ENCODE data around the gene PPP6R2.
A peak's percentile ranks its signal among the peaks of the same experiment; 100 is the strongest.
"Not testable (repeated sequence)": the region's sequence is repeated elsewhere in the genome, so short reads cannot be mapped to it uniquely, and the experiment has no call there.

The PPP6R2 gene

GRCh38 chr22:50408311-50408710 lies 65.2 kb downstream of the PPP6R2 start:
- Mint-ChIP-seq H3K36me3 (ENCODE audit: low read depth) (peaks cover 26% of the 10 kb centered on the region), H3K27me3 (ENCODE audit: low read depth) (no peaks in the 10 kb centered on the region), H3K4me1 (ENCODE audit: low read depth) (no peaks in the 10 kb centered on the region), H3K9me3 (no peaks in the 10 kb centered on the region), H3K27ac (no peak overlapping the region), H3K4me3 (no peak overlapping the region)

DNA sequence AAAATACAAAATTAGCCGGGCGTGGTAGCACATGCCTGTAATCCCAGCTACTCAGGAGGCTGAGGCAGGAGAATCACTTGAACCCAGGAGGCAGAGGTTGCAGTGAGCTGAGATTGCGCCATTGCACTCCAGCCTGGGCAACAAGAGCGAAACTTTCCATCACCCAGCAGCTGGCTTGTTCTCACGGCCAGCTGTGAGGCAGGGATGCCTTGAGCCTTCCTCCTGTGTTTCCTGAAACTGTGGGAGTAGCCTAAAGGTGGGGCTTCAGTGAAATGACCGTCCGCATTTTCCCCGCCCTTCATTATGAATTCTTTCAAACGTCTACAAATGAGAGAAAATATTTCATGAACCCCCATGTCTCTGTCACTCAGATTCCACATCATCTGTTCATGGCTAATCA lies 65.8 kb downstream of the PPP6R2 start:
- peaks cover 26% of the 10 kb centered on the region for H3K36me3 Mint-ChIP-seq (ENCODE audit: low read depth)
- H3K4me3 Mint-ChIP-seq; H3K27ac Mint-ChIP-seq; H3K27me3 Mint-ChIP-seq (ENCODE audit: low read depth); H3K9me3 Mint-ChIP-seq; H3K4me1 Mint-ChIP-seq (ENCODE audit: low read depth): not testable (repeated sequence)

- Mint-ChIP-seq H3K4me3 (no peak overlapping the region), H3K4me1 (ENCODE audit: low read depth) (no peaks in the 10 kb centered on the region), H3K36me3 (ENCODE audit: low read depth) (peaks cover 15% of the 10 kb centered on the region), H3K27ac (no peak overlapping the region), H3K27me3 (ENCODE audit: low read depth) (no peaks in the 10 kb centered on the region), H3K9me3 (no peaks in the 10 kb centered on the region)
These were observed 71.5 kb downstream of the PPP6R2 start for GRCh38 chr22:50414476-50415248.

DNA sequence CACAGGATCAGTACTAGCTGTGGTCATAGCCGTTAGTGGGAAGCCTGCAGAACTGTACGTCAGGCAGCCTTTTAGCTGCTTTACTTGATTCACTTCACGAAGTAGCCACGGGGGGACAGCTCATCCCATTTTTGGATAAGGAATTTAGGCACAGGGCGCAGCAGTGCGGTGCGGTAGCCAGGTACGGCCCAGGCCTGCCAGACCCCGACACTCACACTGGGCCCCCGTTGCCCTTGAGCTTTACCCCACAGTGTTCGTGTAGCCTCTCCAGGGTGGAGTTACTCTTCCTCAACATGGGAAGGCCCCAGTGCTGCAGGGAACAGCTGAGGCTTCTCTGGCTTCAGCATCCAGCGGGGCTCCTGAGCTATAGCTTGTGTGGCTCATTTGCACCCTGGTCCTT lies 72.3 kb downstream of the PPP6R2 start:
- Mint-ChIP-seq H3K27ac (no peak overlapping the region), H3K4me3 (no peak overlapping the region), H3K4me1 (ENCODE audit: low read depth) (no peaks in the 10 kb centered on the region), H3K36me3 (ENCODE audit: low read depth) (peaks cover 17% of the 10 kb centered on the region), H3K27me3 (ENCODE audit: low read depth) (no peaks in the 10 kb centered on the region), H3K9me3 (no peaks in the 10 kb centered on the region)

DNA sequence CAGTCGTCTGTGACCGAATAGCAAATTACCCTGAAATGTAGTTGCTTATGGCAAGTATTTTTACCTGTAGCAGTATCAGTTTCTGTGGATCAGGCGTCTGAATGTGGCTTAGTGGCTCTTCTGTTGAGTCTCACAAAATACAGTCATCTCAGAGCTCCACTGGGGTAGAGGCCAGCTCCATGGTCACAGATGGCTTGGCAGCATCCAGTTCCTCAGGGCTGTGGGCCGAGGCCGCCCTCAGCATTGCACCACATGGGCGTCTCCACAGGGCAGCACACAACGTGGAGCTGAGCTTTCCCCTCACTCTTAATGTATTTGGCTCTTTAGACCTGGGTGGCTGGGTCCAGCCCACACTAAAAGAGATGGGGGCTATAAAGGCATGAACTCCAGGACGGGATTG lies 73.9 kb downstream of the PPP6R2 start:
- Mint-ChIP-seq H3K4me1 (ENCODE audit: low read depth) (no peaks in the 10 kb centered on the region), H3K27ac (no peak overlapping the region), H3K4me3 (no peak overlapping the region), H3K27me3 (ENCODE audit: low read depth) (no peaks in the 10 kb centered on the region), H3K36me3 (ENCODE audit: low read depth) (peaks cover 22% of the 10 kb centered on the region), H3K9me3 (no peaks in the 10 kb centered on the region)

DNA sequence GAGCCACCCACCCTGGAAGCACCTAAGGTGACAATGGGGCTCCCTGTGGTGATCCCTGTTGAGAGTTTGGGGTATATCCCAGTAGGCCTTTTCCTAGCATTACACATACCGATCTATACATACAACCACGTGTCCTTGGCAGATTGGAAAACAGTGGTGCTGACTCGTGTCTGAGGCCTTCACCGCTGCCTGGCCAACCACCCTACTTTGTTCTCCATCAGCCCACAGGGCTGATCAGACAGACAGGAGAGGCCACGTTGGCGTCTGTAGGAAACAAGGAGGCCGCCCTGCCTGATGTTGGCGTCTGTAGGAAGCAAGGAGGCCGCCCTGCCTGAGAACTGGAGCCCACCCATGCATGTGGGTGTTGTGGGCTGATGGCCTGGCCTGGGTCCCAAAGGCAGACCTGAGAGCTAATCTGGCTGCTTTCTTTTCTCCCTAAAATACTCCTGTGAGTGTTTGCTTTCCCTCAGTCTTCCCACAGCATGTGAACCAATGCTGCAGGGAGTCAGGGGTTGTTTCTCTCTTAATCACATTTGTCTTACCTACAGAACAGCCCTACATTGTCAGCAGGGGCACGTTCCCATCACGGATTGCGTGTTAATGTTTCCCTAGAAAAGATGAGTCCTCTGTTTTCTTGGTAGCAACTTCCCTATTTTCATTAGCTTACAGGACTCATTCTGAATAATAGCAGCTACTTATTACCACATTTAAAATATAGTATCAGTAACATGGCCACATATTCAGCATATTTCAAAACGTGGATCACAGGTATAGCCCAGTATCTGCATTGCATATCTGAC lies 74.5 kb downstream of the PPP6R2 start:
- peaks cover 22% of the 10 kb centered on the region for H3K36me3 Mint-ChIP-seq (ENCODE audit: low read depth)
- H3K4me3 Mint-ChIP-seq: no peak overlapping the region
- no peak overlapping the region for H3K27ac Mint-ChIP-seq
- H3K9me3 Mint-ChIP-seq: no peaks in the 10 kb centered on the region
- no peaks in the 10 kb centered on the region for H3K4me1 Mint-ChIP-seq (ENCODE audit: low read depth)
- H3K27me3 Mint-ChIP-seq (ENCODE audit: low read depth): no peaks in the 10 kb centered on the region

DNA sequence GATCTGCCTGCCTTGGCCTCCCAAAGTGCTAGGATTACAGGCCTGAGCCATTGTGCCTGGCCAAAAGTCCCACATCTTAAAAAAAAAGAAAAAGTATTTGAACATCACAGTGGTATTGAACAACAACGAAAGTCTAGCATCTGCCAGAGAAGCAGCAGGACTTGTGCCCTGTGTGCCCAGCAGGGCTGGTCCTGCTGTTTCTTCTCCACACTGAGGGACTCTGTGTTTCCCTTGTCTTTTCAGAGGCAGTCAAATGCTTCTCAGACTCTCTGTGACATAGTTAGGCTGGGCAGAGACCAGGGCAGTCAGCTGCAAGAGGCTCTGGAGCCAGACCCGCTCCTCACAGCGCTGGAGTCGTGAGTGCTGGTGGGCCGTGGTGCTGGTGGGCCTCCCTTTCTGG lies 75.5 kb downstream of the PPP6R2 start:
- no peak overlapping the region for H3K4me3 Mint-ChIP-seq
- H3K27me3 Mint-ChIP-seq (ENCODE audit: low read depth): no peaks in the 10 kb centered on the region
- no peaks in the 10 kb centered on the region for H3K9me3 Mint-ChIP-seq
- H3K4me1 Mint-ChIP-seq (ENCODE audit: low read depth): no peaks in the 10 kb centered on the region
- H3K36me3 Mint-ChIP-seq (ENCODE audit: low read depth): peaks cover 22% of the 10 kb centered on the region
- no peak overlapping the region for H3K27ac Mint-ChIP-seq

DNA sequence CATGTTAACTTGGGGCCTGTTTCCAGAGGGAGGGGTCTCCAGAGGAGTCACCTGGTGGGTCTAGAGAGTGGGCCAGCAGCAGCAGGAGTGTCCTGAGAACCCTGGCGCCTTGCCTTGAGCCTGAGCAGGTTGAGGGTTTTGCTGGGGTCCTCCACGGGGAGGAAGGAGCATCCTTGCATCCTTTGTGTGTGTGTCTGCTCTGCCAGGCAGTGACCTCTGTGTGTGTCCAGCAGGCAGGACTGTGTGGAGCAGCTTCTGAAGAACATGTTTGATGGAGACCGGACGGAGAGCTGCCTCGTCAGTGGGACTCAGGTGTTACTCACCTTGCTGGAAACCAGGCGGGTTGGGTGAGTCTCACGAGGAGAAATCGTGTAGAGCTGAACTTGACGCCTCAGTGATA lies 76.0 kb downstream of the PPP6R2 start:
- no peaks in the 10 kb centered on the region for H3K27me3 Mint-ChIP-seq (ENCODE audit: low read depth)
- H3K27ac Mint-ChIP-seq: no peak overlapping the region
- H3K36me3 Mint-ChIP-seq (ENCODE audit: low read depth): peaks cover 22% of the 10 kb centered on the region
- H3K4me3 Mint-ChIP-seq: no peak overlapping the region
- no peaks in the 10 kb centered on the region for H3K9me3 Mint-ChIP-seq
- H3K4me1 Mint-ChIP-seq (ENCODE audit: low read depth): no peaks in the 10 kb centered on the region

GRCh38 chr22:50420015-50420414 lies 76.9 kb downstream of the PPP6R2 start:
- no peaks in the 10 kb centered on the region for H3K9me3 Mint-ChIP-seq
- H3K4me1 Mint-ChIP-seq (ENCODE audit: low read depth): no peaks in the 10 kb centered on the region
- H3K27ac Mint-ChIP-seq: peak overlapping the region; percentile 41
- H3K4me3 Mint-ChIP-seq: no peak overlapping the region
- peaks cover 28% of the 10 kb centered on the region for H3K36me3 Mint-ChIP-seq (ENCODE audit: low read depth)
- H3K27me3 Mint-ChIP-seq (ENCODE audit: low read depth): no peaks in the 10 kb centered on the region

DNA sequence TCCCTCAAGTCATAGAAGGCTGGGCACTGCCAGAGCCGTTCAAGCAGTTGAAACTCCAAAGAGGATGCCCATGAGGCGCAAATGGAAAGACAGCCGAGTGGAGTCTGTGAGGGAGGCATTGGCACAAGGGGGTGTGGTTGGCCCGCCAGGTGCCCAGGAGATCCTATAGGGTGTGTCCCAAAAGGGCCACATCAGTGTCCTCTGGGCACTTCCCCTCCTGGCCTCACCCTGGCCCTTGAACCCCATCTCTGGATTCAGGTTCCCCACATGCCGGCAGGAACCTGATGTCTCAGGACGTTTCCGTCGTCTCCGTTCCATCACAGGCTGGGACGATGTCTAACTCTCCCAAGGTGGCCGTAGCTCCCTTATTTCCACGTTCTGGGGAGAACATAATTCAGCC lies 77.5 kb downstream of the PPP6R2 start:
- no peaks in the 10 kb centered on the region for H3K4me1 Mint-ChIP-seq (ENCODE audit: low read depth)
- peaks cover 31% of the 10 kb centered on the region for H3K36me3 Mint-ChIP-seq (ENCODE audit: low read depth)
- no peaks in the 10 kb centered on the region for H3K9me3 Mint-ChIP-seq
- H3K27ac Mint-ChIP-seq: no peak overlapping the region
- H3K27me3 Mint-ChIP-seq (ENCODE audit: low read depth): no peaks in the 10 kb centered on the region
- H3K4me3 Mint-ChIP-seq: no peak overlapping the region

DNA sequence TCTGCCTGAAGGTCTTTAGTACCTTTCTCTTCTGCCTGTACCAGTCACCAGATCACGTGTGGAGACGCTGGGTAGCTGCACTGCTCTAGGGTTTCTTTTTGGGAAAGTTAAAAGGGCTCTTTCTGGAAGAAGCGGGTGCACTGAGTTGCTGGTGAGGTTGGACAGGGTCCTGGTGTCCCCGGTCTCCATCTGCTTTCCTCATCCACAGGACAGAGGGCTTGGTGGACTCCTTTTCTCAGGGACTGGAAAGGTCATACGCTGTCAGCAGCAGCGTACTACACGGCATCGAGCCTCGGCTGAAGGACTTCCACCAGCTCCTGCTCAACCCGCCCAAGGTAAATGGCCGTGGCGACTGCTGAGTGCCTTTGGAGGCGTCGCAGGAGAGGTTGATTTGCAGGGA lies 78.9 kb downstream of the PPP6R2 start:
- Mint-ChIP-seq H3K36me3 (ENCODE audit: low read depth) (peaks cover 31% of the 10 kb centered on the region), H3K27ac (no peak overlapping the region), H3K9me3 (no peaks in the 10 kb centered on the region), H3K4me1 (ENCODE audit: low read depth) (no peaks in the 10 kb centered on the region), H3K27me3 (ENCODE audit: low read depth) (no peaks in the 10 kb centered on the region), H3K4me3 (no peak overlapping the region)

GRCh38 chr22:50422961-50423815 lies 80.1 kb downstream of the PPP6R2 start:
- Mint-ChIP-seq H3K27ac (no peak overlapping the region), H3K36me3 (ENCODE audit: low read depth) (peaks cover 33% of the 10 kb centered on the region)

DNA sequence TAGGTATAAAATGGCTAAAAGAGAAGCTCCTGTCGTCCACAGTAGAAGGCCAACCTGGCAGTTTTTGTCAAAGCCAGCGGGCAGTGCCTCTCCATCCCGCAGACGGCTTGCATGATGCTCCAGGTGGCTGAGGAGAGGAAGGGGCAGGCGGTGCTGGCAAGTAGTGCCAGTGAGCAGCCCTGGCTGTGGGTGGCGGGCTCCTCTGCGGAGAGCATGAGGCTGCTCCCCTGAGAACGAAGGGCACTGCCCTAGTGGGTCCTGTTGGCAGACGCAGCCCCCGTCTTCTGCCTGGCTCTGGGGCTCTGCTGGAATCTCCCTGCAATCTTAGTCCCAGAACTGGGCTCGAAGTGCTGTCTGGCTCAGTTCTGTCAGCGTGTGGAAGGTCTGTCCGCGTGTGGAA lies 80.8 kb downstream of the PPP6R2 start:
- Mint-ChIP-seq H3K4me3 (no peak overlapping the region), H3K9me3 (no peaks in the 10 kb centered on the region), H3K36me3 (ENCODE audit: low read depth) (peaks cover 35% of the 10 kb centered on the region), H3K27me3 (ENCODE audit: low read depth) (no peaks in the 10 kb centered on the region), H3K27ac (no peak overlapping the region), H3K4me1 (ENCODE audit: low read depth) (no peaks in the 10 kb centered on the region)

More at GRCh38 chr22:50422961-50423815, 80.1 kb downstream of the PPP6R2 start:
- H3K4me3 Mint-ChIP-seq: no peak overlapping the region
- no peaks in the 10 kb centered on the region for H3K27me3 Mint-ChIP-seq (ENCODE audit: low read depth)
- H3K9me3 Mint-ChIP-seq: no peaks in the 10 kb centered on the region
- no peaks in the 10 kb centered on the region for H3K4me1 Mint-ChIP-seq (ENCODE audit: low read depth)

DNA sequence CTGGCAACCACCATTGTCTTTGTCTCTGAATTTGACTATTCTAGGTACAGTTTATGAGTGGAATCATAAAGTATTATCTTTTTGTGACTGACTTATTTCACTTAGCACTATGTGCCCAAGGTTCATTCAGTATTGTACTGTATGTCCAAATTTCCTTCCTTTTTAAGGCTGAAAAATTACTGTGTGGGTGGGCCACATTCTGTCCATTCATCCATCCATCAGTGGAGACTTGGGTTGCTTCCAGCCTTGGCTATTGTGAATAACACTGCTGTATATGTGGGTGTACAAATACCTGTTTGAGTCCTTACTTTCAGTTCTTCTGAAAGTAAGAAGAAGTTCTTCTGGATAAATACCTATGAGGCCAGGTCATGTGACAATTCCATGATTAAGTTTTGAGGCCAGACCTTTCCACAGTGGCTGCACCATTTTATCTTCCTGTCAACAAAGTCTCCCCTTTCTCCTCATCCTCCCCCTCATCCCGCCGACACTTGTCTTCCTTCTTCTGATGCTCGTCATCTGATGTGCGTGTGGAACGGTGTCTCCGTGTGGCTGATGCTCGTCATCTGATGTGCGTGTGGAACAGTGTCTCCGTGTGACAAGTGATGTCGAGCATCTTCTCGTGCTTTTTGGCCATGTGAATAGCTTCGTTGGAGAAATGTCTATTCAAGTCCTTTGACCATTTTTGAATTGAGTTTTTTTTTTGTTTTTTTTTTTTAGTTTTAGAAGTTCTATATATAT lies 82.2 kb downstream of the PPP6R2 start:
- no peak overlapping the region for H3K4me3 Mint-ChIP-seq
- no peaks in the 10 kb centered on the region for H3K4me1 Mint-ChIP-seq (ENCODE audit: low read depth)
- no peaks in the 10 kb centered on the region for H3K27me3 Mint-ChIP-seq (ENCODE audit: low read depth)
- H3K36me3 Mint-ChIP-seq (ENCODE audit: low read depth): peaks cover 34% of the 10 kb centered on the region
- H3K27ac Mint-ChIP-seq: no peak overlapping the region
- no peaks in the 10 kb centered on the region for H3K9me3 Mint-ChIP-seq

Measured in T-helper 1 cell treated with Interleukin-12 subunit alpha and Interleukin-12 subunit beta and Interleukin-4 antibody, amounts not matched to agents 30 μg/mL and 1 μg/mL, for 36 hours (primary cell).